ENCODE measurements around the gene MEGF6.

Gene MEGF6

DNA sequence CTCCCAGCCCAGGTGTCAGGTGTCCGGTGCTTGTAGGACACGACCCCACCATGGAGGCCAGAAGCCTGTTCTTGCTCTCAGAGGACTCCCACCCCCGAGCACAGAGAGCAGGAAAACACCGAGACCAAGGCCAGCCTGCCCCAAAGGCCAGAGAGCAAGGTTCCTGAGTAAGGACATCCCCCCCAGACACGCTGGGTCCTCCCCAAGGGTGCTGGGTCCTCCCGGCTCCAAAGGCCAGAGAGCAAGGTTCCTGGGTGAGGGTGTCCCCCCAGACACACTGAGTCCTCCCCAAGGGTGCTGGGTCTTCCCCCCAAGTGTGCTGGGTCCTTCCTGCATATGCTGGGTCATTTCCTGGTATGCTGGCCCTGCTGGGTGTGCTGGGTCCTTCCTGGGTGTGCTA is 40.0 kb downstream of the MEGF6 start:
- no peak for DNase-seq

- no peak for DNase-seq
Observed at GRCh38 chr1:3570066-3570986, 41.0 kb downstream of the MEGF6 start.

GRCh38 chr1:3569436-3569835 is 41.9 kb downstream of the MEGF6 start:
- no peak for DNase-seq

GRCh38 chr1:3568815-3569435 is 42.4 kb downstream of the MEGF6 start:
- DNase-seq: no peak

DNA sequence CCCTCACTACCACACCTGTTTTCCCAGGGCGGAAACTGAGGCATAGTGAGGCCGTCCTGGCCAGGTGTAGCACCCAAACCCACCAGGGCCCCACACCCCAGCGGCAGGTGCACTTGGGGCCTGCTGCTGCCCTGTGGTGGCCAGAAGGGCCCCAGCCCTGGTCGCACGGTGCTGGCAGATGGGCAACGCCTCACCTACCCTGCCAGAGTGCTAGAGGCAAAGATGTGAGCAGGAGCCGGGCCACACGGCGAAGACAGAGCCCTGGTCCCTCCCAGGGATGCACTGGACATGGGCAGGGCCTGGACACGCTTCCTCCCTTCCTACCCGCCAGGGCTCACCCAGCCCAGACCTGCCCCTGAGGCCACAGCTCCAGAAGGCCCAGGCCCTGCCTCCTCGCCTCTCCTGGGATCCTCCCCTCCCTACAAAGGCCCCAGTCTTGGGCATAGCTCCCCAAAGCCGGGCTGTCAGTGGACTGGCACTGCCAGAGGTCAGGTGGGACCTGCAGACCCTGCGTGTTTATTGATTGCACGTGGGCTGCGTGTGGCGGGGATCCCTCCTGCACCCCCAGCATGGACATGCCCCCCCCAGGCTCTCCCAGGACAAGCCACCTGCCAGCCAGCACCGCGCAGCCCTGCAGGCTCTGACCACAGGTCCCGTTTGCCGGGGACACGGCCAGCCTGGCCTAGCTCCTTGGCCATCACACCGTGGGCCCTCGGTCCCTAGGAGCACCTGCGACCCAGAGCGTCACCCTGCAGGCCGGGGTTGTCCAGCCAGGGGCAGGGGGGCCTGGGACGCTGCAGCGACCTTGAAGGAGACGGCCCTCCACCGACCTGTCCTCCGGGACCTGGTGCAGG is 44.1 kb downstream of the MEGF6 start:
- DNase-seq: no peak

- no peak for DNase-seq
Observed at GRCh38 chr1:3566003-3566885, 45.1 kb downstream of the MEGF6 start.

- peak in 2 of 5 experiments; percentile 12 to 18 for DNase-seq
Observed at GRCh38 chr1:3564921-3565831, 46.1 kb downstream of the MEGF6 start.

DNA sequence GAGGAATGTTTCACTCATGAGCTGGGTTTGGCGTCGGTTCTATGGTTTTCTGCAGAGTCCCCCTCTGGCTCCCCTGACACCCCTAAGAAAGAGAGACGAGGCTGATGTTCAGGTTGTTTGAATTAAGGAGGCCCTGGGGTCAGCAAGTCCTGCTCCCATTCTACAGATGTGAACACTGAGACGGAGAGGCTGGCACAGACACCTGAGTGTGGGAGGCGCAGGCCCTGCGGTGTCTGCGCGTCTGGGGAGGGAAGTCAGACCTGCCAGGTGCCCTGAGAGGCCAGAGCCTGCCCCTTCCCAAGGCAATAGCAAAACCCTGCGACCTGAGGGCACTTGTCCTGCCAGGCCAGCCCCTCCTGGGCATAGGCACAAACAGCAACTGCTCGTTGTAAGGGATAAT is 47.7 kb downstream of the MEGF6 start:
- no peak for DNase-seq

- DNase-seq: no peak
Observed at GRCh38 chr1:3563125-3563524, 48.2 kb downstream of the MEGF6 start.

DNA sequence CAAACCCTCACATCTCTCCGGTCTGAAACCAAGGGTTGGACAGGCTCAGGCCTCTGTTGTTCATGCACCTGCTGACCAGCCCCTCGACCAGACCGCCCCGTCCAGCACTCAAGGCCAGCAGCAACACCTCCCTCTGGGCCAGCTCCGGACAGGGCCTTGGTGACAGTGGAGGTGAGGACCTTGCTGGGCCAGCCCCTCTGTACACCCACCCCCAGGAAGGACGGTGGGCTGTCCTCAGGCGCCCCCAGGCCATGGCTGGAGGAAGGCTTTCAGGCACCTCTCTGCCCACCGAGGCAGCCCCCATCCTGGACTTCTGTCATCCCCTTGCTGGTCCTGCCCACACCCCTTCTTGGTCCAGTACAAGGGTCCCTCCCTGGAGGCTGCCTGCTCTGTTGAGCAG is 48.6 kb downstream of the MEGF6 start:
- DNase-seq: no peak

GRCh38 chr1:3561702-3562101 is 49.6 kb downstream of the MEGF6 start:
- DNase-seq: no peak

GRCh38 chr1:3560981-3561380 is 50.3 kb downstream of the MEGF6 start:
- no peak for DNase-seq

GRCh38 chr1:3560251-3560871 is 50.9 kb downstream of the MEGF6 start:
- no peak for DNase-seq

DNA sequence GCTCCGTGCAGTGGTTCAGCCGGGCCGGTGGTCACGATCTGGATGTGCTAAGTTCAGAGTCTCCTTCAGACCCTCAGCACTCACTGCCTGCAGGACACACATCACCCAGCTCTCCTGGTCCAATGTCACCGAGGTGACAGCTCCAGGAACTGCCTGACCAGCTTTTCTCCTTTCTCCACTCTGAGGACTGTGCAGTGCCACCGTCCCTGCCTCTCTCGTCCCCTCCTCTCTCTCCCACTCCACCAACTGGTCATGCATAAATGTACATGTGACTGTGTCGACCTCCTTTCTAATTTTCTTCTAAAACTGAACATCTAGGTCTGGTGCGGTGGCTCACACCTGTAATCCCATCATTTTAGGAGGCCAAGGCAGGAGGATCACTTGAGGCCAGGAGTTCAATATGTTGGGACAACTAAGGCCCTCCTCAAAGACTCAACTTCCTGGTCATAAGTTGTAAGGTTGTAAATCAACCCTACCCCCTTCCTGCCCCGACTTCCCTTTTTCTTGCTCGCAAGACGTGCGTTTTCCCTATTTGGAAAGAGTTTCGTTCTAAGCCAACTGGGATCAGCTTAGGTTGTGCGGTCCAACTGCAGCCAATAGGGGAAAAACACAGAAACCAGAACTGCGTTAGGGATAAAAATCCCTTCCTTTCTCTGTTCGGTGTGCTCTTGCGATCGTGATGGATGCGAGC is 53.1 kb downstream of the MEGF6 start:
- DNase-seq: no peak

GRCh38 chr1:3557366-3557765 is 53.9 kb downstream of the MEGF6 start:
- no peak for DNase-seq

DNA sequence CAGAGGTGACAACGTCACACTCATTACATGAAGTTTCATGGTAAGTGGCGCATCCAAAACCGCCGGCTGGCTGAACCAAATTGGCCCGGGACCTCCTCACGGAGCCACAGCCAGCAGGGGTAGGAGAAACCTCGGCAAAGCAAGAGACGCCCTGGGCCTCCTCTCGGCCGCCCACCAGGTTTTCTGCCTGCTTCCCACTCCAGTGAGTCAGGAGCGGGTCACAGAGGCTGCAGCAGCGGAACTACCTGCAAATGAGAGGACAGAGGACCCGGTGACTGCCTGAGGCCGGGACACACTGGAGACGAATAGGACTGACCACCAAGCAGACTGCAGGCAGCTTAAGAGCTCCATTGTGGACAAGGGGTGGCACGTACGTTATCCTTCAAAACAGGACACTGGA is 55.0 kb downstream of the MEGF6 start:
- DNase-seq: no peak

DNA sequence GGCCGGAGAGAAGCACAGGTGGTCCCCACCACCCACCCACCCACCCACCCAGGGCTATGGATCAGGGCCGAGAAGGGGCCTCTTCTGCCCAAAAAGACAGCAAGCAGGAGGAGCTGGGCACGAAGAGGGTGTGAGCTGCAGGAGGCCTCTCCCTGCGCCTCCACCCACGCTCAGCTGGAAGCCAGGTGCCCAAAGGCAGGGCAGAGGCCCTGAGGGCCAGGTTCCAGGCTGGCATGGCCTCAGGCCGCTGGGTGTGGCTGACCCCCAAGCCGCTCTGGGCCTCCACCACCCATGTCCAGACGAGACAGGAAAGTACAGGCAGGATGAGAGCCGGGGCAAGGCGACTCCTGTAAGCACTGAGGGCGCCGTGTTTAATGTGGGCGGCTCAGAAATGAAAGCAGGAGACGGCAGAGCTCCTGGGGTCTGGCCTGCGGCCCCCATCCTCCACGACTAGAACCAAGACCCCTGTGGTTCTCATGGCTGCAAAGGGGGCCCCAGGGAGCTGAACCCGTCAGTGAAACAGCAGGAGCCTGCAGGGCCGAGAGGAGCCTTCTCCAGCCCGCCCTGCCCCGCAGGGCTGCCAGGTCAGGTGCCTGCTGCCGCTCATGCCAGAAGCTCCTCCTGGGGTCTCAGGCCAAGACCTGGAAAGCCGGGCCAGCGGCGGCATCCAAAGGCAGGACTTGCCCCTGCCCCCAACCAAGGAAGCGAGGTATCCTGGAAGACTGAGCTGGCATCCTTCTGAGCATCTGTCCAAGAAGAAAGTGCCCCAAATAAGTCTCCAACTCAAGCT is 56.0 kb downstream of the MEGF6 start:
- DNase-seq: no peak

GRCh38 chr1:3553940-3554223 is 57.4 kb downstream of the MEGF6 start:
- DNase-seq: no peak

DNA sequence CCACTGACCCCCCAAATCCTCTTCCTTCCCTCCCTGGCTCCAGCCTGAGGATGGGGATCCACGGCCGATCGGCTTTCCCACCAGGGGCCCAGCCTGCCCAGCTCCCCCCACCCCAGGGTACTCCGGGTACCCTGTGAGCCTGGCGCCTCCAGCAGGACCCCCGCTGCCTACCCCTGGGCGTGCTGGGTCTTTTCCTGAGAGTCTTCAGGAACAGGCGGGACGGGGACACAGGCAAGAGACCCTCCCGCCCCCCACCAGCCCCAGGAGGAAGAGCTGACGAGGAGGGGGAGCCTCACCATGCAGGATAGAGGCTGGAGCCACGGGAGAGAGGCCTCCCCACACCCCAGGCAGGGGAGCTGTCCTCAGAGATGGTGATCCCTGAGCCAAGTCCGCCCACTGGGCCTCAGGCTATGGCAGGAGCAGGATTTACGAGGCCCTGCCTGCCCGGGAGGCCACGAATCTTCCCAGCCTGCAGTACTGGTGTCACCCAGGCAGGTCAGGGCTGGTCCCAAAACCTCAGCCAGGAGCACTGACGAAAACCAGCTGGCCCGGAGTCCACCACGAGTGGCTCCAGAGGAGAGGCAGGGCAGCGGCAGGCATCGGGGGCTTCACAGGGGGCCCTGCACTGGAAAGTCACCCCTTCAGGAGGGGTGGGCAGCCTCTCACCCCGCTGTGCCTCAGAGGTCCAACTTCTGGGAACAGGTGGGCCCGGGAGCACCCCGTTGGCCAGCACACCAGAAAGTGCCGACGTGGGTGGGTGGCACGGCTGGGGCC is 58.0 kb downstream of the MEGF6 start:
- no peak for DNase-seq

Measured in T-helper 2 cell (primary cell).